OCI-LY1 (cell line): ENCODE data around the gene KLHL33.

ENCODE experiments used
- H2AFZ ChIP-seq: fragments of 200-600 bp; sonication (generic), shearing (Covaris generic); 2 replicates; pipeline ENCODE4 v1.6.0; 2014; ENCODE audit warnings: antibody characterized with exemption, mild to moderate bottlenecking, low read length
- H3F3A ChIP-seq: fragments of 200-600 bp; sonication (generic), shearing (Covaris generic); 2 replicates; pipeline ENCODE4 v1.6.0; 2014; ENCODE audit warnings: mild to moderate bottlenecking, antibody characterized with exemption, low read length, moderate library complexity; ENCODE audit not compliant: insufficient read depth
- H3K27ac ChIP-seq: fragments of 200-600 bp; sonication (generic); 2 replicates; pipeline ENCODE4 v1.5.1; 2014; ENCODE audit warnings: low read length, mixed run types, mild to moderate bottlenecking, low read depth; ENCODE audit not compliant: poor library complexity, severe bottlenecking
- H3K27me3 ChIP-seq: fragments of 200-600 bp; sonication (generic); 2 replicates; pipeline ENCODE4 v1.6.0; 2014; ENCODE audit warnings: antibody characterized with exemption, mild to moderate bottlenecking, low read length, moderate library complexity; ENCODE audit not compliant: insufficient read depth
- H3K36me3 ChIP-seq: fragments of 200-600 bp; sonication (generic); 2 replicates; pipeline ENCODE4 v1.6.1; 2014; ENCODE audit warnings: mild to moderate bottlenecking, antibody characterized with exemption, low read length, moderate library complexity, mixed read lengths; ENCODE audit not compliant: insufficient read depth
- H3K4me1 ChIP-seq: fragments of 200-600 bp; sonication (generic); 2 replicates; pipeline ENCODE4 v1.5.1; 2014; ENCODE audit warnings: mild to moderate bottlenecking, low read length, moderate library complexity; ENCODE audit not compliant: insufficient read depth, severe bottlenecking
- H3K4me2 ChIP-seq: fragments of 200-600 bp; sonication (generic), shearing (Covaris generic); 2 replicates; pipeline ENCODE4 v1.6.1; 2014; ENCODE audit warnings: low read length
- H3K4me3 ChIP-seq: fragments of 200-600 bp; sonication (generic); 2 replicates; pipeline ENCODE4 v1.5.1; 2014; ENCODE audit warnings: low read length, low read depth, mild to moderate bottlenecking, mixed read lengths; ENCODE audit not compliant: poor library complexity, severe bottlenecking
- H3K79me2 ChIP-seq: fragments of 200-600 bp; shearing (Covaris generic); 2 replicates; pipeline ENCODE4 v1.6.1; 2016; ENCODE audit warnings: mixed run types, low read length, mixed read lengths; ENCODE audit not compliant: insufficient read depth
- H3K9ac ChIP-seq: fragments of 200-600 bp; sonication (generic), shearing (Covaris generic); 2 replicates; pipeline ENCODE4 v1.6.1; 2014; ENCODE audit warnings: mild to moderate bottlenecking, low read length, mixed read lengths
- H3K9me2 ChIP-seq: fragments of 200-600 bp; sonication (generic), shearing (Covaris generic); 2 replicates; pipeline ENCODE4 v1.6.1; 2014; ENCODE audit warnings: low read depth, mild to moderate bottlenecking, low read length, mixed read lengths
- H3K9me3 ChIP-seq: fragments of 200-600 bp; shearing (Covaris generic); 2 replicates; pipeline ENCODE4 v1.6.1; 2014; ENCODE audit warnings: low read length, mixed read lengths
- H4K20me1 ChIP-seq: fragments of 200-600 bp; sonication (generic), shearing (Covaris generic); 2 replicates; pipeline ENCODE4 v1.6.0; 2016; ENCODE audit warnings: mild to moderate bottlenecking, low read length; ENCODE audit not compliant: insufficient read depth
- EZH2 ChIP-seq: fragments of 200-600 bp; sonication (generic), shearing (Covaris generic); IDR thresholded peaks from 2 replicates; pipeline ENCODE4 v1.8.0; 2017; ENCODE audit warnings: borderline replicate concordance, mixed run types, mild to moderate bottlenecking, antibody characterized with exemption, low read length, moderate library complexity, mixed read lengths
- TF ChIP-seq, protein P1 (sequence below): fragments of 200-600 bp; sonication (generic), shearing (Covaris generic); IDR thresholded peaks from 2 replicates; pipeline ENCODE4 v1.5.1; 2017; ENCODE audit warnings: mild to moderate bottlenecking, antibody characterized with exemption, low read length, moderate library complexity, mixed read lengths

The KLHL33 gene

DNA sequence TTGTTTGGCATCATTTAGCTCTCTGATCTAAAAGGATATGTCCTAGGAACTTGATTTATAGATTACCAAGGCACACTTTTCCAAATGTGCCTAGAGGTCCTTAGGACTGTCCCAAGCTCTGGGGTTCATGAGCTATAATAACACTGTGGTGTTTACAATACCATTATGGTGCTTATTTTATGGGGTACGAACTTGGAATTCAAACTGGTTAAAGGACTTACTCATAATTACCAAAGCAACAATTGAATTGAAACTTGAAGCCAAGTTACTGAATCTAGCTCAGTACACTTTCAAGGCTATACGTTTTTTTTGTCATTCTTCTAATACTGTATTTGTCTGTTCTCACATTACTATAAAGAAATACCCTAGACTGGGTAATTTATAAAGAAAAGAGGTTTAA lies 13.1 kb downstream of the KLHL33 start:
- no peak overlapping the region for H3K4me2 ChIP-seq
- peaks cover 7% of the 10 kb centered on the region for H3K4me1 ChIP-seq
- no peaks in the 10 kb centered on the region for H3K36me3 ChIP-seq
- no peaks in the 10 kb centered on the region for H3F3A ChIP-seq
- no peaks in the 10 kb centered on the region for H3K9me3 ChIP-seq
- H4K20me1 ChIP-seq: no peaks in the 10 kb centered on the region
- H2AFZ ChIP-seq: no peak overlapping the region
- H3K79me2 ChIP-seq: no peaks in the 10 kb centered on the region
- no peak overlapping the region for H3K4me3 ChIP-seq
- H3K27me3 ChIP-seq: no peaks in the 10 kb centered on the region
- H3K9ac ChIP-seq: no peak overlapping the region
- no peaks in the 10 kb centered on the region for H3K9me2 ChIP-seq
- no peak overlapping the region for H3K27ac ChIP-seq
- TF ChIP-seq EZH2: no peak
- TF ChIP-seq, protein P1, sequence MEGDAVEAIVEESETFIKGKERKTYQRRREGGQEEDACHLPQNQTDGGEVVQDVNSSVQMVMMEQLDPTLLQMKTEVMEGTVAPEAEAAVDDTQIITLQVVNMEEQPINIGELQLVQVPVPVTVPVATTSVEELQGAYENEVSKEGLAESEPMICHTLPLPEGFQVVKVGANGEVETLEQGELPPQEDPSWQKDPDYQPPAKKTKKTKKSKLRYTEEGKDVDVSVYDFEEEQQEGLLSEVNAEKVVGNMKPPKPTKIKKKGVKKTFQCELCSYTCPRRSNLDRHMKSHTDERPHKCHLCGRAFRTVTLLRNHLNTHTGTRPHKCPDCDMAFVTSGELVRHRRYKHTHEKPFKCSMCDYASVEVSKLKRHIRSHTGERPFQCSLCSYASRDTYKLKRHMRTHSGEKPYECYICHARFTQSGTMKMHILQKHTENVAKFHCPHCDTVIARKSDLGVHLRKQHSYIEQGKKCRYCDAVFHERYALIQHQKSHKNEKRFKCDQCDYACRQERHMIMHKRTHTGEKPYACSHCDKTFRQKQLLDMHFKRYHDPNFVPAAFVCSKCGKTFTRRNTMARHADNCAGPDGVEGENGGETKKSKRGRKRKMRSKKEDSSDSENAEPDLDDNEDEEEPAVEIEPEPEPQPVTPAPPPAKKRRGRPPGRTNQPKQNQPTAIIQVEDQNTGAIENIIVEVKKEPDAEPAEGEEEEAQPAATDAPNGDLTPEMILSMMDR: no peak

DNA sequence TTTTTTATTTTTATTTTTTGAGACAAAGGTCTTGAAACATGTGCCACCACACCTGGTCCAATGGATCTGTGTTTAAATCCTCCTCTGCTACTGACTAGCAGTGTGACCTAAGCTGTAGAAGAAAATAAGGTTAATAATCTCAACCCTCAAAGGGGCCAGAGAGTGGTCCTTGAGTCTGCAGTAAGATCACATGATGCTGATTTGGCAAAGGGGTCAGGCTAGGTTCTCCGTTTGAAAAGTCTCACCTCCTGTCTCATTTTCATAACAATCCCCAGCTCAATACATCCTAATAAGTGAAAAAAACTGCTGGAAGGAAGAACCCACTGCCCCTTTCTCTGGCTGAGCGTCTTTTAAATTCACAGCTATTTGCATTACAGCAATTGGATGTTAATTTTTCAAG lies 14.7 kb downstream of the KLHL33 start:
- Histone ChIP-seq H3F3A (no peaks in the 10 kb centered on the region), H3K9ac (no peak overlapping the region), H3K27ac (no peak overlapping the region), H3K9me2 (no peaks in the 10 kb centered on the region), H3K27me3 (no peaks in the 10 kb centered on the region), H3K4me1 (no peaks in the 10 kb centered on the region), H3K79me2 (no peaks in the 10 kb centered on the region), H4K20me1 (no peaks in the 10 kb centered on the region), H3K4me3 (no peak overlapping the region), H3K9me3 (no peaks in the 10 kb centered on the region), H3K36me3 (no peaks in the 10 kb centered on the region), H2AFZ (no peak overlapping the region), H3K4me2 (no peak overlapping the region)
- TF ChIP-seq EZH2: no peak
- TF ChIP-seq, protein P1: no peak

DNA sequence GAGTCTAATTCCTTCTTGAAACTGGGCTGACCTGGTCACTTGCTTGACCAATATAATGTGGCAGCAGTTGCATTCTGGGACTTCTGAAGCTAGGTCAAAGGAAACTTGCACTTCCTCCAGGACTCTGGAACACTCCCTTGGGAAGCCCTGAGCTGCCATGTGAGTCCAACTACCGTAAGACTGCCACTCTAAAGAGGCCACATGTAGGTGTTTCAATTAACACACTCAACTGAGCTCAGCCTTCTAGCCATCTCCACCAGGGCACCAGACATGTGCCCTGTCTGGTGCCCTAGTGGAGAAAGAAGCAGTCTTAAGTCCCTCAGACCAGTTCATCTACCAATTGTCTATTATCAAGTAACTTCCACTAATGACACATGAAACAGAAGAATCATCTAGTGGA lies 16.5 kb downstream of the KLHL33 start:
- Histone ChIP-seq H3K79me2 (no peaks in the 10 kb centered on the region), H3K27me3 (no peaks in the 10 kb centered on the region), H3K4me2 (no peak overlapping the region), H3K9ac (no peak overlapping the region), H3K4me1 (peaks cover 4% of the 10 kb centered on the region), H3K4me3 (no peak overlapping the region), H3K9me3 (no peaks in the 10 kb centered on the region), H4K20me1 (no peaks in the 10 kb centered on the region), H3K9me2 (no peaks in the 10 kb centered on the region), H3K36me3 (no peaks in the 10 kb centered on the region), H3F3A (no peaks in the 10 kb centered on the region), H2AFZ (no peak overlapping the region), H3K27ac (no peak overlapping the region)
- no peak for TF ChIP-seq EZH2
- TF ChIP-seq, protein P1: no peak
